ENCODE measurements around the gene PKNOX2. TPM values are rescaled to one million over a fixed set of nuclear protein-coding genes. Genes with fewer than 3 reads are reported as not detected.

Gene PKNOX2
- total and polyA plus RNA-seq, 10 of the 15 experiments (the other 5 are each of a cell fraction or from before 2014, with no cell fraction given): not detected

DNA sequence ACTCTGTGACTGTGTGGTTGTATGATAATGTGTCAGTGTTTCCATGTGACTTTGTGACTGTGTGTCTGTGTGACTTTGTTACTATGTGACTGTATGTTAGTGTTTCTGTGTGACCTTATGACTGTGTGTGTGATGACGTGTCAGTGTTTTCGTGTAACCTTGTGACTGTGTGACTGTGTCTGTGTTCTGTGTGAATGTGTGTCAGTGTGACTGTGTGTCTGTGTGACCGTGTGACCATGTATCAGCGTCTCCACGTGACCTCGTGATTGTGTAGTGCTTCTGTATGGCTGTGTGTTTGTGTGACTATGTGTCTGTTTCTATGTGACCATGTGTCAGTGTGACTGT lies 9.5 kb upstream of the PKNOX2 start:
- Histone ChIP-seq H3K9ac (ENCODE audit: control insufficient read depth, insufficient read depth, low read length) (no peak overlapping the region), H3K9me3 (replicated peaks; ENCODE audit: control insufficient read depth, insufficient read depth, low read length) (peaks cover 2% of the 10 kb centered on the region; the same call in 1 of the 3 replicates), H3K27me3 (replicated peaks in 1 of 2; ENCODE audit: control insufficient read depth in 2 of 2, insufficient read depth in 2 of 2, low read length in 1 of 2) (peaks cover 0 to 4% of the 10 kb centered on the region in 2 experiments; a peak in 2 of 4 replicates), H3K4me1 (ENCODE audit: control insufficient read depth, insufficient read depth, low read length) (no peaks in the 10 kb centered on the region), H3K27ac (ENCODE audit: control insufficient read depth, insufficient read depth) (no peak overlapping the region), H3K79me2 (ENCODE audit: control insufficient read depth, insufficient read depth, low read length) (no peaks in the 10 kb centered on the region), H2AFZ (ENCODE audit: control insufficient read depth, low read depth, low read length) (no peak overlapping the region), H3K4me3 (no peak overlapping the region), H3K36me3 (ENCODE audit: control insufficient read depth in 2 of 2, insufficient read depth in 2 of 2, low read length in 1 of 2) (no peaks in the 10 kb centered on the region), H3K4me2 (ENCODE audit: control insufficient read depth, insufficient read depth) (no peak overlapping the region), H4K20me1 (ENCODE audit: control insufficient read depth, insufficient read depth) (no peaks in the 10 kb centered on the region)
- POLR2A ChIA-PET: no interaction called here
- SMC1A ChIA-PET (ENCODE audit: uncharacterized antibody, unreplicated experiment): no interaction called here
- BruUV-seq (replicated peaks): no TSS peak
- intact Hi-C loops (cut with micrococcal nuclease; ENCODE audit: unreplicated experiment) (no loop called here), in situ Hi-C loops (cut with MboI) (no loop called here)
- ATAC-seq: no peak
- 58% methylated on average over 6 of the region's 6 CpGs for WGBS (ENCODE audit: insufficient coverage, insufficient replicate concordance, low lambda C conversion rate, missing lambda C conversion rate)
- DNase-seq (ENCODE audit: low read depth, low spot score): no peak
- TF ChIP-seq TCF3 (IDR thresholded peaks at IDR 0.05; ENCODE audit: borderline replicate concordance, insufficient read depth, low read depth, low read length) (0 out of 2 replicates have a peak, but pooled peaks have one; percentile 16), NFIC (IDR thresholded peaks at IDR 0.05; ENCODE audit: low read depth, low read length) (no peak)
- TF ChIP-seq, protein P1, sequence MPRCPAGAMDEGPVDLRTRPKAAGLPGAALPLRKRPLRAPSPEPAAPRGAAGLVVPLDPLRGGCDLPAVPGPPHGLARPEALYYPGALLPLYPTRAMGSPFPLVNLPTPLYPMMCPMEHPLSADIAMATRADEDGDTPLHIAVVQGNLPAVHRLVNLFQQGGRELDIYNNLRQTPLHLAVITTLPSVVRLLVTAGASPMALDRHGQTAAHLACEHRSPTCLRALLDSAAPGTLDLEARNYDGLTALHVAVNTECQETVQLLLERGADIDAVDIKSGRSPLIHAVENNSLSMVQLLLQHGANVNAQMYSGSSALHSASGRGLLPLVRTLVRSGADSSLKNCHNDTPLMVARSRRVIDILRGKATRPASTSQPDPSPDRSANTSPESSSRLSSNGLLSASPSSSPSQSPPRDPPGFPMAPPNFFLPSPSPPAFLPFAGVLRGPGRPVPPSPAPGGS (IDR thresholded peaks at IDR 0.05; ENCODE audit: borderline replicate concordance, insufficient read depth, low read depth, low read length, poor library complexity, severe bottlenecking): peak; percentile 57
- FAIRE-seq: no peak
- RAD21 ChIA-PET (ENCODE audit: unreplicated experiment): interaction anchor here (1.3 kb wide), 1 partner anchor 73 kb away, joined by 3 read pairs; no protein-coding TSS in a partner anchor
- CTCF ChIA-PET: interaction anchor here (1.0 kb wide), 1 partner anchor 277 kb away, joined by 3 read pairs; no protein-coding TSS in a partner anchor

DNA sequence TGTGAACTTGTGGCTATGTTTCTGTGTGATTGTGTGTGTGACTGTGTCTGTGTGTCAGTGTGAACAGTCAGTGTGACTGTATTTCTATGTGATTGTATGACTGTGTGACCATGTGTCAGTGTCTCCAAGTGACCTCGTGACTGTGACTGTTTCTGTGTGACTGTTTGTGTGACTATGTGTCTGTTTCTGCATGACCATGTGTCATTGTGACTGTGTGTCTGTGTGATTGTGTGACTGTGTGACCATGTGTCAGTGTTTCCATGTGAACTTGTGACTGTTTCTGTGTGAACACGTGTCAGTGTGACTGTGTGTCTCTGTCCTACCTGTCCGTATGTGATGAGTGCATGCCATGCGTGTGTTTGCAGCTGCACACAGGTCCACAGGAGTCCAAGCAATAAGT lies 8.8 kb upstream of the PKNOX2 start:
- ChIA-PET RAD21 (ENCODE audit: unreplicated experiment) (no interaction called here), SMC1A (ENCODE audit: uncharacterized antibody, unreplicated experiment) (no interaction called here), POLR2A (no interaction called here), CTCF (no interaction called here)
- intact Hi-C loops (cut with micrococcal nuclease; ENCODE audit: unreplicated experiment) (no loop called here), in situ Hi-C loops (cut with MboI) (no loop called here)
- Histone ChIP-seq H3K4me1 (ENCODE audit: control insufficient read depth, insufficient read depth, low read length) (no peaks in the 10 kb centered on the region), H4K20me1 (ENCODE audit: control insufficient read depth, insufficient read depth) (no peaks in the 10 kb centered on the region), H3K4me2 (ENCODE audit: control insufficient read depth, insufficient read depth) (no peak overlapping the region), H3K79me2 (ENCODE audit: control insufficient read depth, insufficient read depth, low read length) (no peaks in the 10 kb centered on the region), H3K9ac (ENCODE audit: control insufficient read depth, insufficient read depth, low read length) (no peak overlapping the region), H3K36me3 (ENCODE audit: control insufficient read depth in 2 of 2, insufficient read depth in 2 of 2, low read length in 1 of 2) (no peaks in the 10 kb centered on the region), H3K9me3 (replicated peaks; ENCODE audit: control insufficient read depth, insufficient read depth, low read length) (peaks cover 2% of the 10 kb centered on the region; the same call in 1 of the 3 replicates), H3K27me3 (replicated peaks in 1 of 2; ENCODE audit: control insufficient read depth in 2 of 2, insufficient read depth in 2 of 2, low read length in 1 of 2) (peaks cover 0 to 4% of the 10 kb centered on the region in 2 experiments; a peak in 2 of 4 replicates), H2AFZ (ENCODE audit: control insufficient read depth, low read depth, low read length) (no peak overlapping the region), H3K4me3 (no peak overlapping the region), H3K27ac (ENCODE audit: control insufficient read depth, insufficient read depth) (no peak overlapping the region)
- DNase-seq (ENCODE audit: low read depth, low spot score) (no peak), ATAC-seq (no peak), FAIRE-seq (no peak)
- WGBS (ENCODE audit: insufficient coverage, insufficient replicate concordance, low lambda C conversion rate, missing lambda C conversion rate): 17% methylated on average over 4 of the region's 4 CpGs
- no peak for TF ChIP-seq NBN (IDR thresholded peaks at IDR 0.05)
- TF ChIP-seq, protein P1 (IDR thresholded peaks at IDR 0.05; ENCODE audit: borderline replicate concordance, insufficient read depth, low read depth, low read length, poor library complexity, severe bottlenecking): peak; percentile 90
- no TSS peak for BruUV-seq (replicated peaks)

All from GM12878 (cell line).